Gastrocnemius medialis (tissue), 4 donors: ENCODE measurements around the gene NCOA3. TPM values are rescaled to one million over a fixed set of nuclear protein-coding genes. Genes with fewer than 3 reads are reported as not detected.

Experiments used
- ATAC-seq, 2 donors: fragments of 150-250 bp; one replicate each; pipeline ENCODE4 v1.9.1; 2016
- DNase-seq, 2 donors: peaks; one replicate each; pipeline ENCODE4 v3.0.0-alpha.2; 2019
- H3K27ac ChIP-seq, 4 donors: fragments of 200-600 bp; sonication (generic); 1 replicate in 1 of 4; 2 replicates in 3 of 4; pipeline ENCODE4 v1.5.1; 2016 to 2018; ENCODE audit warnings: mild to moderate bottlenecking in 2 of 4, moderate library complexity in 1 of 4
- H3K27me3 ChIP-seq, 3 donors: fragments of 200-600 bp; sonication (generic) in 2 of 3; 1 replicate in 1 of 3; 2 replicates in 2 of 3; pipeline versions ENCODE4 v1.5.1 to v1.6.0; 2016 to 2019; ENCODE audit warnings: mild to moderate bottlenecking in 1 of 3, moderate library complexity in 1 of 3
- H3K36me3 ChIP-seq, 2 donors: fragments of 200-600 bp; sonication (generic) in 1 of 2; one replicate each; pipeline ENCODE4 v1.5.1; 2017 to 2018
- H3K4me1 ChIP-seq, 2 donors: fragments of 200-600 bp; sonication (generic) in 1 of 2; one replicate each; pipeline ENCODE4 v1.5.1; 2016 to 2017; ENCODE audit warnings: mild to moderate bottlenecking in 2 of 2
- H3K4me3 ChIP-seq, 4 donors: fragments of 200-600 bp; sonication (generic) in 3 of 4; 1 replicate in 1 of 4; 2 replicates in 3 of 4; pipeline ENCODE4 v1.5.1; 2016 to 2019; ENCODE audit warnings: mild to moderate bottlenecking in 2 of 4
- H3K9me3 ChIP-seq, 3 donors: fragments of 200-600 bp; sonication (generic) in 2 of 3; 1 replicate in 1 of 3; 2 replicates in 2 of 3; pipeline ENCODE4 v1.5.1; 2016 to 2019
- CTCF ChIP-seq, 5 experiments: fragments of 450-650 bp in 3 of 5; fragments of 200-600 bp in 2 of 5; sonication (generic) in 2 of 5; IDR thresholded peaks in 4 of 5; conservative IDR thresholded peaks in 1 of 5; 1 replicate in 4 of 5; 2 replicates in 1 of 5; pipeline ENCODE4 v1.5.1; 2016 to 2019; ENCODE audit warnings: antibody characterized with exemption in 5 of 5, mild to moderate bottlenecking in 3 of 5, moderate library complexity in 3 of 5
- POLR2A ChIP-seq, 2 donors: fragments of 450-650 bp; IDR thresholded peaks; one replicate each; pipeline ENCODE4 v1.6.1; 2017; ENCODE audit warnings: antibody characterized with exemption in 2 of 2, mild to moderate bottlenecking in 2 of 2, moderate library complexity in 2 of 2
- in situ Hi-C, 4 donors: fragments of 200-750 bp; cut with MboI; loops; one replicate each; pipeline versions ENCODE4 v1.15.0 to v1.8.0; 2017; ENCODE audit warnings: low sequenced_read_pairs in 4 of 4
- intact Hi-C: fragments of 100-400 bp; cut with DNase I; formaldehyde crosslinking; loops from one replicate; pipeline ENCODE4 v1.15.1; 2023; ENCODE audit warnings: low total_unique reads
- total RNA-seq, 4 donors: library from RNA; depleted of rRNA; stranded (reverse); fragments of >200 nt; gene quantifications; one replicate each; pipeline versions ENCODE4 v1.1.0 to v1.2.3, GENCODE V29; 2016

NCOA3 gene
- total RNA-seq, 4 donors from 2014 or later: 52.5 to 86.1 (median 70.1) TPM

- no peak for TF ChIP-seq CTCF (IDR thresholded peaks at IDR 0.05 in 4 of 5, conservative IDR thresholded peaks at IDR 0.05 in 1 of 5)
- no peak for TF ChIP-seq POLR2A (IDR thresholded peaks at IDR 0.05)
- Histone ChIP-seq H3K27ac (peak overlapping the region in 1 of 4 donors; percentile 10), H3K36me3 (no peaks in the 10 kb centered on the region), H3K27me3 (no peaks in the 10 kb centered on the region), H3K4me3 (no peak overlapping the region), H3K9me3 (no peaks in the 10 kb centered on the region), H3K4me1 (peaks cover 0 to under 1% of the 10 kb centered on the region in 2 donors)
- in situ Hi-C loops: no loop called here
- ATAC-seq (no peak), DNase-seq (no peak)
- intact Hi-C loops: no loop called here
Observed at GRCh38 chr20:47487175-47487917, 14.3 kb upstream of the NCOA3 start.

GRCh38 chr20:47489448-47489872, 12.2 kb upstream of the NCOA3 start:
- H3K4me3 ChIP-seq: no peak overlapping the region
- no peak for TF ChIP-seq POLR2A (IDR thresholded peaks at IDR 0.05)
- TF ChIP-seq CTCF (IDR thresholded peaks at IDR 0.05 in 4 of 5, conservative IDR thresholded peaks at IDR 0.05 in 1 of 5): no peak
- H3K4me1 ChIP-seq: peaks cover 19 to 21% of the 10 kb centered on the region in 2 donors
- H3K27ac ChIP-seq: peak overlapping the region in 2 of 4 donors; percentile 54 to 55
- no peaks in the 10 kb centered on the region for H3K36me3 ChIP-seq
- no peaks in the 10 kb centered on the region for H3K9me3 ChIP-seq
- in situ Hi-C loops (no loop called here), intact Hi-C loops (no loop called here)
- ATAC-seq (no peak), DNase-seq (peak in 1 of 2 donors; percentile 28)
- no peaks in the 10 kb centered on the region for H3K27me3 ChIP-seq

- no peaks in the 10 kb centered on the region for H3K9me3 ChIP-seq
- H3K27ac ChIP-seq: peak overlapping the region in 1 of 4 donors; percentile 21
- ATAC-seq (no peak), DNase-seq (no peak)
- H3K4me1 ChIP-seq: peaks cover 19 to 21% of the 10 kb centered on the region in 2 donors
- no peaks in the 10 kb centered on the region for H3K36me3 ChIP-seq
- intact Hi-C loops: no loop called here
- TF ChIP-seq POLR2A (IDR thresholded peaks at IDR 0.05) (no peak), CTCF (IDR thresholded peaks at IDR 0.05 in 4 of 5, conservative IDR thresholded peaks at IDR 0.05 in 1 of 5) (no peak)
- H3K4me3 ChIP-seq: no peak overlapping the region
- in situ Hi-C loops: no loop called here
- H3K27me3 ChIP-seq: no peaks in the 10 kb centered on the region
Observed at GRCh38 chr20:47490795-47491194, 10.9 kb upstream of the NCOA3 start.

GRCh38 chr20:47492284-47492683, 9.4 kb upstream of the NCOA3 start:
- DNase-seq (no peak), ATAC-seq (no peak)
- TF ChIP-seq POLR2A (IDR thresholded peaks at IDR 0.05): no peak
- TF ChIP-seq CTCF (IDR thresholded peaks at IDR 0.05 in 4 of 5, conservative IDR thresholded peaks at IDR 0.05 in 1 of 5): no peak
- intact Hi-C loops (loop anchor here (2.0 kb wide), 1 partner anchor 27 kb away; no protein-coding TSS in a partner anchor), in situ Hi-C loops (no loop called here)
- H3K9me3 ChIP-seq: no peaks in the 10 kb centered on the region
- no peaks in the 10 kb centered on the region for H3K27me3 ChIP-seq
- H3K36me3 ChIP-seq: no peaks in the 10 kb centered on the region
- H3K27ac ChIP-seq: peak overlapping the region; percentile 80 to 87 (median 84)
- peaks cover 19 to 21% of the 10 kb centered on the region in 2 donors for H3K4me1 ChIP-seq
- H3K4me3 ChIP-seq: no peak overlapping the region
